Trophoblast cell (in vitro differentiated cells and primary cell): ENCODE data around the gene GABRG3.

ENCODE experiments used
- DNase-seq, 2 donors: peaks; one replicate each; pipeline ENCODE4 v3.0.0-alpha.2; 2016
- H2AFZ ChIP-seq: 2 replicates; pipeline ENCODE4 v1.6.1; 2013; ENCODE audit warnings: low read length, moderate library complexity, mild to moderate bottlenecking; ENCODE audit not compliant: insufficient read depth, poor library complexity
- H2AK5ac ChIP-seq: 2 replicates; pipeline ENCODE4 v1.6.1; 2013; ENCODE audit warnings: mild to moderate bottlenecking, low read length
- H2BK120ac ChIP-seq: 2 replicates; pipeline ENCODE4 v1.6.1; 2013; ENCODE audit warnings: low read length, mild to moderate bottlenecking, moderate library complexity; ENCODE audit not compliant: insufficient read depth, poor library complexity
- H2BK12ac ChIP-seq: 2 replicates; pipeline ENCODE4 v1.6.1; 2013; ENCODE audit warnings: mild to moderate bottlenecking, low read length, moderate library complexity
- H2BK5ac ChIP-seq: 2 replicates; pipeline ENCODE4 v1.6.1; 2013; ENCODE audit warnings: low read length, low read depth, moderate library complexity, mild to moderate bottlenecking; ENCODE audit not compliant: poor library complexity
- H3K14ac ChIP-seq: 2 replicates; pipeline ENCODE4 v1.6.1; 2013; ENCODE audit warnings: mild to moderate bottlenecking, low read length
- H3K18ac ChIP-seq: 2 replicates; pipeline ENCODE4 v1.6.1; 2013; ENCODE audit warnings: mild to moderate bottlenecking, low read length
- H3K23ac ChIP-seq: 2 replicates; pipeline ENCODE4 v1.6.1; 2013; ENCODE audit warnings: low read length
- H3K27ac ChIP-seq: 2 replicates; pipeline ENCODE4 v1.5.1; 2013; ENCODE audit warnings: low read depth, mild to moderate bottlenecking, inconsistent platforms, low read length, moderate library complexity
- H3K27me3 ChIP-seq: 2 replicates; pipeline ENCODE4 v1.6.1; 2013; ENCODE audit warnings: inconsistent platforms, mild to moderate bottlenecking, low read length, moderate library complexity; ENCODE audit not compliant: insufficient read depth
- H3K36me3 ChIP-seq, 2 experiments: 1 replicate in 1 of 2; 2 replicates in 1 of 2; pipeline ENCODE4 v1.6.1; 2013; ENCODE audit warnings: low read length in 2 of 2, mild to moderate bottlenecking in 2 of 2, moderate library complexity in 1 of 2; ENCODE audit not compliant: insufficient read depth in 2 of 2, control insufficient read depth in 1 of 2
- H3K4ac ChIP-seq: 2 replicates; pipeline ENCODE4 v1.6.1; 2013; ENCODE audit warnings: low read depth, mild to moderate bottlenecking, low read length, moderate library complexity
- H3K4me1 ChIP-seq, 2 experiments: 1 replicate in 1 of 2; 2 replicates in 1 of 2; pipeline ENCODE4 v1.6.1; 2013; ENCODE audit warnings: low read length in 2 of 2, mild to moderate bottlenecking in 2 of 2, moderate library complexity in 1 of 2; ENCODE audit not compliant: insufficient read depth in 2 of 2, control insufficient read depth in 1 of 2
- H3K4me2 ChIP-seq: 2 replicates; pipeline ENCODE4 v1.6.1; 2013; ENCODE audit warnings: inconsistent platforms, mild to moderate bottlenecking, low read length, moderate library complexity
- H3K4me3 ChIP-seq: 2 replicates; pipeline ENCODE4 v1.5.1; 2013; ENCODE audit warnings: mild to moderate bottlenecking, low read depth, low read length, inconsistent platforms
- H3K79me1 ChIP-seq: one replicate; pipeline ENCODE4 v1.6.1; 2013; ENCODE audit warnings: low read length
- H3K79me2 ChIP-seq: 2 replicates; pipeline ENCODE4 v1.6.1; 2013; ENCODE audit warnings: low read length, mild to moderate bottlenecking; ENCODE audit not compliant: control insufficient read depth, insufficient read depth, poor library complexity
- H3K9ac ChIP-seq: 2 replicates; pipeline ENCODE4 v1.6.1; 2013; ENCODE audit warnings: mild to moderate bottlenecking, low read length
- H3K9me3 ChIP-seq: 2 replicates; pipeline ENCODE4 v1.6.1; 2013; ENCODE audit warnings: low read depth, mild to moderate bottlenecking, control low read depth, inconsistent platforms, low read length; ENCODE audit not compliant: insufficient read depth
- H4K12ac ChIP-seq: 2 replicates; pipeline ENCODE4 v1.6.1; 2013; ENCODE audit warnings: low read depth, mild to moderate bottlenecking, low read length, moderate library complexity
- H4K8ac ChIP-seq: 2 replicates; pipeline ENCODE4 v1.6.1; 2013; ENCODE audit warnings: low read depth, mild to moderate bottlenecking, low read length, moderate library complexity
- H4K91ac ChIP-seq: one replicate; pipeline ENCODE4 v1.6.1; 2013; ENCODE audit warnings: low read depth, mild to moderate bottlenecking, low read length, moderate library complexity
- WGBS: extraction: QIAGEN DNeasy Blood & Tissue Kit; methylation state at CpG from one replicate; pipeline ENCODE4 v1.1.7; 2013; ENCODE audit warnings: missing lambda C conversion rate; ENCODE audit not compliant: insufficient read length, insufficient coverage; ENCODE audit errors: extremely low coverage; 5-methylcytosine and 5-hydroxymethylcytosine counted together

Gene GABRG3

DNA sequence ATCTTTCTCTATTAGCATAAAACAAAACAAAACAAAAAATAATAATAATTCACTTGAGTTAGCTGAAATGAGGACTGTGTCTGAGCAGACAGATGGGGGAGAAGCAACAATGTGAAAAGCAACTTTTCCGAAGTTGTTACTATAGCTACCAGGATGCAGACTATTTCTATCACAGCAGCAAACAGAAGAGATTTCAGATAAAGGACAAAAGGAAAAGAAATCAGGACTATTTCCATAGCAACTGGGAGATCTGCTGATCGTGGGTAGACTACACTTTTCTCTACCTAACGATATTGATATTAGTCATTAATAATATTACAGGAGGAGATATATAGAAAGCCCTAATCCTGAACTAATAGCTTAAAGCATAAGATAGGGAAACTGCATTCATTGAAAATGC, 321.7 kb downstream of the GABRG3 start:
- Histone ChIP-seq H2BK120ac (no peak overlapping the region), H4K91ac (no peak overlapping the region), H3K79me2 (no peaks in the 10 kb centered on the region), H3K9ac (no peak overlapping the region), H3K36me3 (no peaks in the 10 kb centered on the region), H4K12ac (no peak overlapping the region), H2BK12ac (no peak overlapping the region), H3K79me1 (no peaks in the 10 kb centered on the region), H3K27me3 (no peaks in the 10 kb centered on the region), H3K9me3 (no peaks in the 10 kb centered on the region), H3K14ac (no peak overlapping the region), H2AK5ac (no peak overlapping the region), H3K4me1 (peaks cover 4 to 5% of the 10 kb centered on the region in 2 experiments), H3K27ac (no peak overlapping the region), H3K4me3 (no peak overlapping the region), H2AFZ (no peak overlapping the region), H2BK5ac (no peak overlapping the region), H3K4ac (no peak overlapping the region), H3K4me2 (no peak overlapping the region), H4K8ac (no peak overlapping the region), H3K18ac (no peak overlapping the region), H3K23ac (no peak overlapping the region)
- no peak for DNase-seq
- no CpG with 5 or more reads among the region's 3 CpGs for WGBS

DNA sequence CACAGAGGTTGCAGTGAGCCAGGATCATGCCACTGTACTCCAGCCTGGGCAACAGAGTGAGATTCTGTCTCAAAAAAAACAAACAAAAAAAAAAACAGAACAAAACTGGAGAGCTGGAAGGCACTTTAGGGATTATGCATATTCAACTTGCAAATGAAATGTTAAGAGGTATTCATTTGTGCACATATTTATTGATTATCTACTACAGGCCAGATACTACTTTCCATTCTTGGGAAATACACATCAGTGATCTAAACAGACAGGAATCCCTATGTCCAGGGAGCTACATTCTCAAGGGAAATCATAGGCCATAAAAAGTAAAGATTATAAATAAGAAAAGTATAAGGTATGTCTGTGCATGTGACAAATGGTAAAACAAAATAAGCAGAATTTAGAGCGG, 322.6 kb downstream of the GABRG3 start:
- Histone ChIP-seq H3K4me3 (no peak overlapping the region), H3K9me3 (no peaks in the 10 kb centered on the region), H3K4ac (no peak overlapping the region), H4K8ac (no peak overlapping the region), H3K9ac (no peak overlapping the region), H2AFZ (no peak overlapping the region), H2BK5ac (no peak overlapping the region), H2AK5ac (no peak overlapping the region), H2BK120ac (no peak overlapping the region), H3K79me1 (no peaks in the 10 kb centered on the region), H3K27ac (no peak overlapping the region), H3K18ac (no peak overlapping the region), H3K23ac (no peak overlapping the region), H3K36me3 (no peaks in the 10 kb centered on the region), H4K91ac (no peak overlapping the region), H3K79me2 (no peaks in the 10 kb centered on the region), H2BK12ac (no peak overlapping the region), H3K4me2 (no peak overlapping the region), H4K12ac (no peak overlapping the region), H3K14ac (no peak overlapping the region), H3K27me3 (no peaks in the 10 kb centered on the region), H3K4me1 (peaks cover 4 to 5% of the 10 kb centered on the region in 2 experiments)
- WGBS: 100% methylated on average over 1 of the region's 1 CpG
- no peak for DNase-seq

DNA sequence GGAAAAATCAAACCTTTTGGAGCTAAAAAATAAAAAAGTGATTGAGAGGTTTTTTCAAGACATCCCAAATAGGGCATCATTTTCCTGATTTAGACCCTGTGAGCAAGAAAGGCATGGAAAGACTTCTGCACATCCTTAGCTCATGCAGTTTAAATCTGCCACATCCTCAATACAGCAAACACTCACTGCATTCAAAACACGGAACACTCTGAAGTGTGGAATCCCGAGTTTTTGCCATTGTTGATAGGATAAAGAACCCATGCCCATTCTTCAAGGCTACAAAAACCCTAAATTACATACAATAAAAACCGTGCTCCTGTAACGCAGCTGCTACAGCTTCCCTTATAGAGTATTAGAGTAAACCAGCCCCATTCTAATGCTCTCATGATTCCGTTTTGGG, 346.8 kb downstream of the GABRG3 start:
- H3K79me2 ChIP-seq: no peaks in the 10 kb centered on the region

DNA sequence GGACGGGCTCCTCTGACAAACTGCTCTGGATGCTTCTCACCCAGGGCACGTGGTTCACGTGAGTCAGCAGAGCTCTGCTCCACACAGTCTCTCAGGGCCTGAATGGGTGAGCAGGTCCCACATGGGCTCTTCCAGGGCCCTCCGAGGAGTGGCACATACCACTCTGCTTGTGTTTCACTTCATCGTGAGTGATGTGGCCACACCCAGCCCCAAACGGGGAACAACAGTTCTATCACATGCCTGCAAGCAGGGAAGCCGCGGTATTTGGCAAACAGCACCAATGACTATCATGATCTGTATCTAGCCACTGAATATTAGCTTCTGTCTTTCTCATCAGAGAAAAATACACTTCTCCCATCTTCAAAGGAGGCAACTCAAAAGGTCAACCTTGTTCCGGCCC, 352.8 kb downstream of the GABRG3 start:
- Histone ChIP-seq H3K18ac (no peak overlapping the region), H3K4me2 (no peak overlapping the region), H3K14ac (no peak overlapping the region), H3K4me1 (no peaks in the 10 kb centered on the region), H3K27ac (no peak overlapping the region), H4K12ac (no peak overlapping the region), H3K79me2 (no peaks in the 10 kb centered on the region), H3K9me3 (peaks cover 2% of the 10 kb centered on the region), H3K79me1 (no peaks in the 10 kb centered on the region), H3K23ac (no peak overlapping the region), H2AK5ac (no peak overlapping the region), H4K91ac (no peak overlapping the region), H2AFZ (no peak overlapping the region), H2BK120ac (no peak overlapping the region), H3K27me3 (no peaks in the 10 kb centered on the region), H2BK12ac (no peak overlapping the region), H3K9ac (no peak overlapping the region), H2BK5ac (no peak overlapping the region), H3K4me3 (no peak overlapping the region), H3K4ac (no peak overlapping the region), H4K8ac (no peak overlapping the region), H3K36me3 (no peaks in the 10 kb centered on the region)
- no peak for DNase-seq
- no CpG with 5 or more reads among the region's 9 CpGs for WGBS

More for the DNA sequence above, 346.8 kb downstream of the GABRG3 start:
- Histone ChIP-seq H3K79me1 (no peaks in the 10 kb centered on the region), H3K4me2 (no peak overlapping the region), H4K91ac (no peak overlapping the region), H4K8ac (no peak overlapping the region), H3K4ac (no peak overlapping the region), H4K12ac (no peak overlapping the region), H3K4me3 (no peak overlapping the region), H3K27ac (no peak overlapping the region), H3K14ac (no peak overlapping the region), H3K27me3 (no peaks in the 10 kb centered on the region), H3K36me3 (no peaks in the 10 kb centered on the region), H2BK120ac (no peak overlapping the region), H2BK12ac (no peak overlapping the region), H2AFZ (no peak overlapping the region), H2BK5ac (no peak overlapping the region), H3K18ac (no peak overlapping the region), H3K9ac (no peak overlapping the region), H2AK5ac (no peak overlapping the region), H3K9me3 (no peaks in the 10 kb centered on the region), H3K23ac (no peak overlapping the region), H3K4me1 (no peaks in the 10 kb centered on the region)
- DNase-seq: no peak
- no CpG with 5 or more reads among the region's 5 CpGs for WGBS
